Measurements from ENCODE around the gene KLHL40.

DNA sequence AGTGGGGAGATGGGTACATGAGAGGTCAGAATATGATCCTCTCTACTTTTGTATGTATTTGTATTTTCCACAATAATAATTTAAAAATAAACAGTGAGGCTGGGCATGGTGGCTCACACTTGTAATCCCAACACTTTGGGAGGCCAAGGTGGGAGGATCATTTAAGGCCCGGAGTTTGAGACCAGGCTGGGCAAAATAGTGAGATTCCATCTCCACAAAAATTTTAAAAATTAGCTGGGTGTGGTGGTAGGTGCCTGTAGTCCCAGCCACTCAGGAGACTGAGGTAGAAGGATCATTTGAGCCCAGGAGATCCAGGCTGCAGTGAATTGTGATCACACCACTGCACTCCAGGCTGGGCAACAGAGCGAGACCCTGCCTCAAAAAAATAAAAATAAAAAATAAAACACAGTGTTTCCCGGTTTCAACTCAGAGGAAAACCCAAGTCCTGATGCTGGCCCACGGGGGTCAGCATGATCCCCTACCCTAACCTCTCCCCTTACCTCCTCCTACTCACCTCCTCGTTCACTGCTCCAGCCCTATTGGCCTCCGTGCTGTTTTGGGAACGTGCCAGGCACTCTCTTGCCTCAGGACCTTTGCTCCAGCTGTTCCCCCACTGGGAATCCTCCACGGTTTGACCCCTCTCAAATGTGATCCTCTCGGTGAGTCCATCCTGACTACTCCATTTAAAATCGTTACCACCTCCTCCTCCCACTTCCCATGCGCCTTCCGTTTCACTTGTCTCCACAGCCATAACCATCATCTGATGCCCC, 2.9 kb upstream of the KLHL40 start:
- no peak for TF ChIP-seq CTCF (IDR thresholded peaks at IDR 0.05)
- TF ChIP-seq POLR2AphosphoS5 (IDR thresholded peaks at IDR 0.05): no peak

Data from esophagus muscularis mucosa (tissue), 3 donors.